Measurements from ENCODE around the gene TACC2.
"Not testable (repeated sequence)": the region's sequence is repeated elsewhere in the genome, so short reads cannot be mapped to it uniquely, and the experiment has no call there.

TACC2 gene

GRCh38 chr10:121988361-121989324 lies at the start of gene TACC2:
TSS of gene TACC2 (plus strand) at chr10:121989163. CDS start at chr10:122021982, 32,819 bp downstream.
- no peak for DNase-seq

GRCh38 chr10:121941532-121941931 lies 47.4 kb upstream of the TACC2 start:
- DNase-seq: no peak

- DNase-seq: no peak
Observed at GRCh38 chr10:121942749-121943416, 46.1 kb upstream of the TACC2 start.

- no peak for DNase-seq
Observed at GRCh38 chr10:121947343-121948330, 41.3 kb upstream of the TACC2 start.

- no peak for DNase-seq
Observed at GRCh38 chr10:121949049-121949448, 39.9 kb upstream of the TACC2 start.

- DNase-seq: no peak
Observed at GRCh38 chr10:121949451-121949850, 39.5 kb upstream of the TACC2 start.

- DNase-seq: no peak
Observed at GRCh38 chr10:121952226-121952625, 36.7 kb upstream of the TACC2 start.

GRCh38 chr10:121956111-121957061 lies 32.6 kb upstream of the TACC2 start:
- DNase-seq: no peak

- DNase-seq: no peak
Observed at GRCh38 chr10:121959671-121960070, 29.3 kb upstream of the TACC2 start.

- DNase-seq: no peak
Observed at GRCh38 chr10:121961456-121961855, 27.5 kb upstream of the TACC2 start.

- no peak for DNase-seq
Observed at GRCh38 chr10:121965996-121966395, 23.0 kb upstream of the TACC2 start.

- not testable (repeated sequence) for DNase-seq
Observed at GRCh38 chr10:121969086-121969485, 19.9 kb upstream of the TACC2 start.

- no peak for DNase-seq
Observed at GRCh38 chr10:121974019-121974534, 14.9 kb upstream of the TACC2 start.

- DNase-seq: peak; percentile 78
Observed at GRCh38 chr10:121974535-121975294, 14.2 kb upstream of the TACC2 start, which contains the start of gene NSMCE4A. TSS of gene NSMCE4A (minus strand) at chr10:121975217. CDS start at chr10:121975165, 52 bp downstream.

- DNase-seq: no peak
Observed at GRCh38 chr10:121975295-121976086, 13.5 kb upstream of the TACC2 start.

GRCh38 chr10:121976607-121977006 lies 12.4 kb upstream of the TACC2 start:
- DNase-seq: no peak

GRCh38 chr10:121978511-121978910 lies 10.5 kb upstream of the TACC2 start:
- DNase-seq: no peak

- DNase-seq: no peak
Observed at GRCh38 chr10:121981346-121981745, 7.6 kb upstream of the TACC2 start.

GRCh38 chr10:121983852-121984251 lies 5.1 kb upstream of the TACC2 start:
- DNase-seq: no peak

Data from stimulated activated CD4-positive, alpha-beta T cell treated with anti-CD3 and anti-CD28 coated beads, Interleukin-12 subunit alpha, Interleukin-12 subunit beta, amount 100 ng/mL, for 4 hours (primary cell).